ENCODE results near the gene ZRANB2. TPM values are rescaled to one million over a fixed set of nuclear protein-coding genes. Genes with fewer than 3 reads are reported as not detected.

Gene ZRANB2
- polyA plus RNA-seq, 3 donors = 21.3 to 42.1 (median 22.9) TPM

GRCh38 chr1:71089536-71090270 lies 8.9 kb upstream of the ZRANB2 start:
- Histone ChIP-seq H3K4me3 (replicated peaks in 1 of 3; ENCODE audit: low read depth in 2 of 3, low read length in 3 of 3) (no peak overlapping the region), H3K27ac (ENCODE audit: low read depth in 1 of 2, low read length in 2 of 2) (no peak overlapping the region), H3K4me2 (replicated peaks; ENCODE audit: extremely low read depth, low read length, poor library complexity, severe bottlenecking) (no peak overlapping the region), H4K20me1 (ENCODE audit: insufficient read depth, low read length) (no peaks in the 10 kb centered on the region), H3K9ac (ENCODE audit: insufficient read depth, low read length, poor library complexity, severe bottlenecking) (no peak overlapping the region), H3K4me1 (ENCODE audit: control insufficient read depth in 1 of 2, insufficient read depth in 2 of 2, low read length in 2 of 2) (no peaks in the 10 kb centered on the region), H3K9me3 (replicated peaks in 1 of 2; ENCODE audit: control insufficient read depth in 1 of 2, insufficient read depth in 1 of 2, low read length in 2 of 2) (no peaks in the 10 kb centered on the region), H3K27me3 (ENCODE audit: control insufficient read depth in 2 of 2, insufficient read depth in 2 of 2, low read length in 2 of 2) (no peaks in the 10 kb centered on the region), H3K36me3 (replicated peaks in 1 of 2; ENCODE audit: control insufficient read depth in 1 of 2, insufficient read depth in 2 of 2, low read length in 2 of 2) (no peaks in the 10 kb centered on the region), H3K79me2 (ENCODE audit: insufficient read depth, low read length) (no peaks in the 10 kb centered on the region), H2AFZ (ENCODE audit: insufficient read depth, low read depth, low read length, poor library complexity, severe bottlenecking) (no peak overlapping the region)
- H3K9me3 Mint-ChIP-seq = peaks cover 0 to 2% (median 0%) of the 10 kb centered on the region in 7 donors
- H3K27ac Mint-ChIP-seq = no peak overlapping the region
- intact Hi-C loops (cut with micrococcal nuclease) = loop anchor here in 1 of 2 donors (10.0 kb wide), 1 partner anchor 885 kb away; the partner anchor contains the start of gene LRRC40
- no peaks in the 10 kb centered on the region for H3K36me3 Mint-ChIP-seq
- TF ChIP-seq CTCF (IDR thresholded peaks at IDR 0.05) = no peak
- H3K4me1 Mint-ChIP-seq = no peaks in the 10 kb centered on the region
- WGBS (ENCODE audit: insufficient coverage) = 89% methylated on average over 3 of the region's 6 CpGs
- no peak for DNase-seq
- H3K27me3 Mint-ChIP-seq (ENCODE audit: low read depth in 3 of 3) = peaks cover 1 to 6% (median 2%) of the 10 kb centered on the region in 3 donors
- no peak overlapping the region for H3K4me3 Mint-ChIP-seq

GRCh38 chr1:71088645-71089287 lies 7.9 kb upstream of the ZRANB2 start:
- no peaks in the 10 kb centered on the region for H3K79me2 ChIP-seq (ENCODE audit: insufficient read depth, low read length)
- H3K4me3 ChIP-seq (replicated peaks in 1 of 3; ENCODE audit: low read depth in 2 of 3, low read length in 3 of 3) = no peak overlapping the region
- H3K4me1 Mint-ChIP-seq = no peaks in the 10 kb centered on the region
- intact Hi-C loops (cut with micrococcal nuclease) = loop anchor here in 1 of 2 donors (10.0 kb wide), 1 partner anchor 884 kb away; the partner anchor contains the start of gene LRRC40
- DNase-seq = no peak
- no peak overlapping the region for H2AFZ ChIP-seq (ENCODE audit: insufficient read depth, low read depth, low read length, poor library complexity, severe bottlenecking)
- WGBS (ENCODE audit: insufficient coverage) = 86% methylated on average over 2 of the region's 5 CpGs
- no peaks in the 10 kb centered on the region for H3K36me3 ChIP-seq (replicated peaks in 1 of 2; ENCODE audit: control insufficient read depth in 1 of 2, insufficient read depth in 2 of 2, low read length in 2 of 2)
- no peak overlapping the region for H3K9ac ChIP-seq (ENCODE audit: insufficient read depth, low read length, poor library complexity, severe bottlenecking)
- peaks cover 0 to 3% of the 10 kb centered on the region in 2 donors for H3K27me3 ChIP-seq (ENCODE audit: control insufficient read depth in 2 of 2, insufficient read depth in 2 of 2, low read length in 2 of 2)
- no peak overlapping the region for H3K27ac ChIP-seq (ENCODE audit: low read depth in 1 of 2, low read length in 2 of 2)
- H3K9me3 Mint-ChIP-seq = peaks cover 0 to 2% (median 0%) of the 10 kb centered on the region in 7 donors
- TF ChIP-seq CTCF (IDR thresholded peaks at IDR 0.05) = no peak
- peaks cover 1 to 7% (median 2%) of the 10 kb centered on the region in 3 donors for H3K27me3 Mint-ChIP-seq (ENCODE audit: low read depth in 3 of 3)
- H4K20me1 ChIP-seq (ENCODE audit: insufficient read depth, low read length) = no peaks in the 10 kb centered on the region
- no peak overlapping the region for H3K4me3 Mint-ChIP-seq
- H3K4me2 ChIP-seq (replicated peaks; ENCODE audit: extremely low read depth, low read length, poor library complexity, severe bottlenecking) = no peak overlapping the region
- H3K4me1 ChIP-seq (ENCODE audit: control insufficient read depth in 1 of 2, insufficient read depth in 2 of 2, low read length in 2 of 2) = no peaks in the 10 kb centered on the region
- H3K9me3 ChIP-seq (replicated peaks in 1 of 2; ENCODE audit: control insufficient read depth in 1 of 2, insufficient read depth in 1 of 2, low read length in 2 of 2) = no peaks in the 10 kb centered on the region
- no peak overlapping the region for H3K27ac Mint-ChIP-seq
- no peaks in the 10 kb centered on the region for H3K36me3 Mint-ChIP-seq
